MM.1S (cell line): ENCODE measurements around the gene EXOC4.

Experiments used
- DNase-seq: peaks from one replicate; pipeline ENCODE4 v3.0.0-alpha.2; 2015
- H2AFZ ChIP-seq: fragments of 300-600 bp; sonication (generic); 2 replicates; pipeline ENCODE4 v1.6.0; 2016; ENCODE audit warnings: antibody characterized with exemption, low read length
- H3F3A ChIP-seq: fragments of 300-600 bp; sonication (generic); 2 replicates; pipeline ENCODE4 v1.6.1; 2016; ENCODE audit warnings: mild to moderate bottlenecking, antibody characterized with exemption, low read length, moderate library complexity, mixed read lengths; ENCODE audit not compliant: insufficient read depth
- H3K27ac ChIP-seq: fragments of 300-600 bp; sonication (generic); 2 replicates; pipeline ENCODE4 v1.5.1; 2016; ENCODE audit warnings: mild to moderate bottlenecking, low read length
- H3K27me3 ChIP-seq: fragments of 300-600 bp; sonication (generic); replicated peaks from 2 replicates; pipeline ENCODE4 v1.6.0; 2016; ENCODE audit warnings: low read length; ENCODE audit not compliant: insufficient read depth
- H3K36me3 ChIP-seq: fragments of 300-600 bp; sonication (generic); replicated peaks from 2 replicates; pipeline ENCODE4 v1.6.1; 2016; ENCODE audit warnings: mild to moderate bottlenecking, low read length, mixed read lengths; ENCODE audit not compliant: insufficient read depth
- H3K4me1 ChIP-seq: fragments of 300-600 bp; sonication (generic); 2 replicates; pipeline ENCODE4 v1.6.1; 2016; ENCODE audit warnings: low read length, mixed read lengths
- H3K4me2 ChIP-seq: fragments of 300-600 bp; sonication (generic); 2 replicates; pipeline ENCODE4 v1.6.0; 2016; ENCODE audit warnings: low read depth, low read length
- H3K4me3 ChIP-seq: fragments of 300-600 bp; sonication (generic); 2 replicates; pipeline ENCODE4 v1.5.1; 2016; ENCODE audit warnings: low read length, mixed read lengths
- H3K79me2 ChIP-seq: fragments of 300-600 bp; sonication (generic); 2 replicates; pipeline ENCODE4 v1.6.1; 2016; ENCODE audit warnings: mixed run types, low read length, mixed read lengths
- H3K9ac ChIP-seq: fragments of 300-600 bp; sonication (generic); 2 replicates; pipeline ENCODE4 v1.6.1; 2016; ENCODE audit warnings: low read length, mixed read lengths
- H3K9me2 ChIP-seq: fragments of 300-600 bp; sonication (generic); replicated peaks from 2 replicates; pipeline ENCODE4 v1.6.1; 2016; ENCODE audit warnings: mild to moderate bottlenecking, low read length, mixed read lengths; ENCODE audit not compliant: insufficient read depth
- H3K9me3 ChIP-seq: fragments of 300-600 bp; sonication (generic); replicated peaks from 2 replicates; pipeline ENCODE4 v1.6.1; 2016; ENCODE audit warnings: mild to moderate bottlenecking, low read length, mixed read lengths; ENCODE audit not compliant: insufficient read depth
- H4K20me1 ChIP-seq: fragments of 300-600 bp; sonication (generic); 2 replicates; pipeline ENCODE4 v1.6.1; 2016; ENCODE audit warnings: mild to moderate bottlenecking, low read length, moderate library complexity, mixed read lengths; ENCODE audit not compliant: insufficient read depth
- CTCF ChIP-seq: fragments of 300-600 bp; sonication (generic); IDR thresholded peaks from 2 replicates; pipeline ENCODE4 v1.5.1; 2016; ENCODE audit warnings: antibody characterized with exemption, low read length, mixed read lengths
- EZH2 ChIP-seq: fragments of 300-600 bp; sonication (generic); optimal IDR thresholded peaks from 2 replicates; pipeline ENCODE3; 2017; ENCODE audit warnings: low read depth, mild to moderate bottlenecking, antibody characterized with exemption, low read length, mixed read lengths
- EZH2phosphoT487 ChIP-seq: fragments of 300-600 bp; sonication (generic); IDR thresholded peaks from 2 replicates; pipeline ENCODE4 v1.6.1; 2018; ENCODE audit warnings: antibody characterized with exemption, low read length

The EXOC4 gene

DNA sequence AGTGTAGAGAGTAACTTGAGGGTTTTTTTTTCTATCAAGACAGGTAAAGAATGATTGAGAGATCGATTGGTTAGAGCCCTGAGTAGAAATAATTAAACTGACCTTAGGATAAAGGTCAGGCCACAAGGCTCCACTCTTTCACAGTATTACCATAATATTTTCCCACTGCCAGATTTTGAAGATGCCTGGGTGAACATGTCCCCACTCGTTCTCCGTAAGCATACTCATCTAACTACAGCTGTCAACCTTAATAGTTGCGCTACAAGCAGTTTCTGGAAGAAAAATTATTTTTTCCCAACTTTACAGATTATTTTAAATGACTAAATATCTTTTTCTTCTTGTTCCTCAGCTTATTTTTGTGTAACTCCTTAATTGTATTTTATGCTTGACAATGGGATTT is 671.1 kb downstream of the EXOC4 start:
- no peaks in the 10 kb centered on the region for H3K27me3 ChIP-seq
- H3K4me2 ChIP-seq: no peak overlapping the region
- no peaks in the 10 kb centered on the region for H3K79me2 ChIP-seq
- no peaks in the 10 kb centered on the region for H3K36me3 ChIP-seq
- no peak overlapping the region for H2AFZ ChIP-seq
- H3K4me1 ChIP-seq: no peaks in the 10 kb centered on the region
- no peaks in the 10 kb centered on the region for H4K20me1 ChIP-seq
- TF ChIP-seq CTCF (no peak), EZH2phosphoT487 (no peak), EZH2 (no peak)
- H3K4me3 ChIP-seq: no peak overlapping the region
- no peaks in the 10 kb centered on the region for H3K9me2 ChIP-seq
- no peak overlapping the region for H3K27ac ChIP-seq
- no peak for DNase-seq
- H3K9ac ChIP-seq: no peak overlapping the region
- H3F3A ChIP-seq: no peaks in the 10 kb centered on the region
- no peaks in the 10 kb centered on the region; the same call in 1 of the 2 replicates for H3K9me3 ChIP-seq

GRCh38 chr7:133931053-133931452 is 678.2 kb downstream of the EXOC4 start:
- Histone ChIP-seq H3K4me3 (no peak overlapping the region), H3K4me1 (no peaks in the 10 kb centered on the region), H3F3A (no peaks in the 10 kb centered on the region), H3K79me2 (no peaks in the 10 kb centered on the region), H3K27me3 (no peaks in the 10 kb centered on the region), H3K9ac (no peak overlapping the region), H4K20me1 (no peaks in the 10 kb centered on the region), H3K27ac (no peak overlapping the region), H3K9me3 (no peaks in the 10 kb centered on the region), H2AFZ (no peak overlapping the region), H3K9me2 (no peaks in the 10 kb centered on the region), H3K36me3 (no peaks in the 10 kb centered on the region), H3K4me2 (no peak overlapping the region)
- DNase-seq: no peak
- no peak for TF ChIP-seq EZH2
- no peak for TF ChIP-seq CTCF
- TF ChIP-seq EZH2phosphoT487: no peak

DNA sequence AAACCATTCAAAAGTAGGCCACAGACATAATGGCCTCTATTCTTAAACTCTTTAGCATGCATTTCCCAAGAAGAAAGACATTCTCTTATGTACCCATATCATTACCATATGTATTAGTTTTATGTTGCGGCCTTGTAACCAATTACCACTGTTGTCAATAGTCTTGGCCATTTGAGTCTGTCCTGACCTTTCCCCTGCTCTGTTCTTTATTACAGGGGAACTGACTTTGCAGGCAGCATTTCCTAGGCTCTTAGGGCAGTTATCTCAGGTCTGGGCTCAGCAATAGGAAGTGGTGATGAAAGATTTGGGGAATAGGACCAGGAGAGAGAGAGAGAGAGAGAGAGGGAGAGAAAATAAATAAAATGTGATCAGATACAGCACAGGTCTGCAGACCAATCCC is 679.7 kb downstream of the EXOC4 start:
- DNase-seq: no peak
- H3K4me3 ChIP-seq: no peak overlapping the region
- no peaks in the 10 kb centered on the region for H3F3A ChIP-seq
- no peak overlapping the region for H3K27ac ChIP-seq
- no peak overlapping the region for H2AFZ ChIP-seq
- no peaks in the 10 kb centered on the region for H3K79me2 ChIP-seq
- no peaks in the 10 kb centered on the region for H3K9me3 ChIP-seq
- no peak overlapping the region for H3K4me2 ChIP-seq
- no peaks in the 10 kb centered on the region for H4K20me1 ChIP-seq
- no peaks in the 10 kb centered on the region for H3K9me2 ChIP-seq
- H3K27me3 ChIP-seq: no peaks in the 10 kb centered on the region
- no peaks in the 10 kb centered on the region for H3K36me3 ChIP-seq
- no peaks in the 10 kb centered on the region for H3K4me1 ChIP-seq
- no peak overlapping the region for H3K9ac ChIP-seq
- TF ChIP-seq EZH2phosphoT487 (no peak), EZH2 (no peak), CTCF (no peak)
